Brain pericyte (primary cell): ENCODE data around the gene KCNIP3.
"Not testable (repeated sequence)": the region's sequence is repeated elsewhere in the genome, so short reads cannot be mapped to it uniquely, and the experiment has no call there.

ENCODE experiments used
- DNase-seq: peaks from one replicate; pipeline ENCODE4 v3.0.0-alpha.2; 2012; ENCODE audit warnings: low read depth, low spot score

The KCNIP3 gene

GRCh38 chr2:95382686-95383634 is 85.8 kb downstream of the KCNIP3 start:
- no peak for DNase-seq

DNA sequence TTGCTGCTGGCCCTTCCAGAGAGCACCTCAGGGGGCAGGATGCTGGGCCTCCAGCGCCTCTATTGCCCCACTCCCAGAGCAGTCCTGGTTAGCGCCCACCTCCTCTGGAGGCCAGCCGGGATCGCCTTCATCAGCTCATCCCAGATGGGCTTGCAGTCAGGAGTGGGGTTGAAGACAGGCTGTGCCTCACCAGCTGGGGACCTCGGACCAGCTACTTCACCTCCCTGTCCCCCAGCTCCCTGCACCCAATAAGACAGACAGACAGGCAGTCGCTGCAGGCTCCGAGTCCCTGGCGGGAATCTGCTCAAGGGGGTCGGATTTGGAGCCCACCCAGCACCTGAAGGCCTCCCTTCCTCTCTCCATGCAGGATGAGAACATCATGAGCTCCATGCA is 86.5 kb downstream of the KCNIP3 start:
- DNase-seq, result no peak

- DNase-seq, result no peak
Observed at GRCh38 chr2:95384854-95385569, 87.9 kb downstream of the KCNIP3 start.

- DNase-seq, result no peak
Observed at GRCh38 chr2:95385570-95385984, 88.4 kb downstream of the KCNIP3 start.

- no peak for DNase-seq
Observed at GRCh38 chr2:95386031-95386430, 88.9 kb downstream of the KCNIP3 start.

DNA sequence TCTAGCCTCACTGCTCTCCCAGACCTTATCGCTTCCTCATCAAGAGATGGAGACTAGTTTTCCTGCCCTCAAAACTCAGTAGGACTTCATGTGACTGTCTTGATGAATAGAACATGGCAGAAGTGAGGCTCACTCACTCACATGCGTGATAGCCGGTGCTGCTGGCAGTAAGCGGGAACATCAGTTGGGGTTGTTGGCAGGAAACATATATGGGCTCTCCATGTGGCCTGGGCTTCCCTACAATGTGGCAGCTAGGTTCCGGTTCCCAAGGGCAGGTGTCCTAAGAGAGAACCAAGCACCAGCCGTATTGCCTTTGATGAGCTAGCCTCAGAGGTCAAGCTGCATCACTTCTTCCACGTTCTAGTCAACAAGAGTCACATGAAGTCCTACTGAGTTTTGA is 90.2 kb downstream of the KCNIP3 start:
- no peak for DNase-seq

DNA sequence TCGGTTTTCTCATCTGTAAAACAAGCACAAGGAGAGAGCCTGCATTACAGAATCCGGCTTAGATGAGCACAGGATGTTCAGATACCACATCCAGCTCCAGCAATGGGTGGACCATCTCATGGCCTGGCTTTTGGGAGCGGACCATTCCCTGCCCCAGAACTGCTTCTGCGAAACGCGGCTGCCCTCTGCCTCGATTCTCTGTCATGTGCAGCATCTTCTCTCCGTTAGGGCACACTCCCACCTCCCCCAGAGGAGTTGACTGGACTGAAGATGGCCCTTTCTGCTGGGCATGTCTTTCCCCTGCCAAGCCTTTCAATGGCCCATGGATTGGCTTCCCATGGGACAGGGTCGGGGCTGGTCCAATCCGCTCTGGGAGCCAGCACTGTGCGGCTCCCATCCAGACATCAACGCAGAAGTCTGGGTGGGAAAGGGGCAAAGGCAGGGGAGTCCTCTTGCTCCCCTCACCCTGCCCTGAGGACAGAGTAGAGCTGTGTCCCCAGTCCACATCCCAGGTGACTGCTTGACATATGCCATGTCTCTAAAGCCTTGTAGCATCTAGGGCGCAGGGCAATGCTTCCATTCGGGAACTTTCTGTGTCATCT is 91.0 kb downstream of the KCNIP3 start:
- no peak for DNase-seq

GRCh38 chr2:95388856-95389244 is 91.7 kb downstream of the KCNIP3 start:
- no peak for DNase-seq

- DNase-seq, result no peak
Observed at GRCh38 chr2:95389245-95390119, 92.3 kb downstream of the KCNIP3 start.

DNA sequence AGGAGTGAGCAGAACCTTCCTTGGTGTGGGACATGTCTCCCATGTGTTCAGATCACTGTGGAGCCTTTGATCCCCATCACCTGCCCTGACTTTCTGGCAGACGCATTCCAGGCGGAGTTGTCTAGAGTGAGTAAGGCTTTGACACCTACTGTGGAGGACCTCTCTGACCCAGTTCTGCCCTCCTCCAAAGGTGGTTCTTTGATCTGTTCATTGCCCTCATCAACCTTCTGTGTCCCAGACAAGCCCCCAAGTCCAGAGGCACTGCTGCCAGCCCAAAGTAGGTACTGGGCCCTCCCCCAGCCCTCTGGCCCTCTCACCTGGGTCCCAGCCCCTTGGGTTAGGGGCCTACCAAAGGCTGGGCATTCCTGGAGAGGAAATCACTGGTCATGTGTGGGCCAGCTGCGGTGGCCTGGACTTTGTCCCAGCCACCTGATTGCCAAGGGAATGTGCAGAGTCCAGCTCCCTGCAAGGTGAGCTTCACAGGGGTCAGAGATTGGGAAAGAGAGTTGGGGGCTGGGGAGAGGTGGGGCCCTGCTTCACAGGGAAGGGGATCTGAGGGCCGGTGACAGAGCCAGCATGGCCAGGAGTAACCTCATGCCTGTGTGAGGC is 93.2 kb downstream of the KCNIP3 start:
- no peak for DNase-seq

- no peak for DNase-seq
Observed at GRCh38 chr2:95390881-95391321, 93.8 kb downstream of the KCNIP3 start.

GRCh38 chr2:95391641-95392310 is 94.6 kb downstream of the KCNIP3 start:
- DNase-seq, result no peak

DNA sequence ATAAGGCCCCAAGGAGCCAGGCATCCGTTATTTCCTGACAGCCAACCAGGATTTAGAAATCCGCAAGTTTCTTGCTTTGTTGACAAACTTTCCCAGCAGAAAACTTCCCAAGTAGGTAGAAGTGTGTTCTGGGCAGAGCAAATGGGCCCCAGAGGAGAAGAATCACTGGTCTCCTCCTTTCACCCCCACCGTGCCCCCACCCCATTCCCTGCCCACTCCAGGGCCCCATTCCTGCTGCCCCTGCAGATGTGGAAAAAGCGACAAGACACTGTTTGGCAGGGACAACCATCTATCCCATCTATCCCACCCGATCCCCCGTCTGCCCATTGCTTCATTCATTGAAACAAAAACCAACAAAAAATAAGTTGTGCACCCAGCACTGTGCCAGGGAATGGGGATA is 95.2 kb downstream of the KCNIP3 start:
- no peak for DNase-seq

DNA sequence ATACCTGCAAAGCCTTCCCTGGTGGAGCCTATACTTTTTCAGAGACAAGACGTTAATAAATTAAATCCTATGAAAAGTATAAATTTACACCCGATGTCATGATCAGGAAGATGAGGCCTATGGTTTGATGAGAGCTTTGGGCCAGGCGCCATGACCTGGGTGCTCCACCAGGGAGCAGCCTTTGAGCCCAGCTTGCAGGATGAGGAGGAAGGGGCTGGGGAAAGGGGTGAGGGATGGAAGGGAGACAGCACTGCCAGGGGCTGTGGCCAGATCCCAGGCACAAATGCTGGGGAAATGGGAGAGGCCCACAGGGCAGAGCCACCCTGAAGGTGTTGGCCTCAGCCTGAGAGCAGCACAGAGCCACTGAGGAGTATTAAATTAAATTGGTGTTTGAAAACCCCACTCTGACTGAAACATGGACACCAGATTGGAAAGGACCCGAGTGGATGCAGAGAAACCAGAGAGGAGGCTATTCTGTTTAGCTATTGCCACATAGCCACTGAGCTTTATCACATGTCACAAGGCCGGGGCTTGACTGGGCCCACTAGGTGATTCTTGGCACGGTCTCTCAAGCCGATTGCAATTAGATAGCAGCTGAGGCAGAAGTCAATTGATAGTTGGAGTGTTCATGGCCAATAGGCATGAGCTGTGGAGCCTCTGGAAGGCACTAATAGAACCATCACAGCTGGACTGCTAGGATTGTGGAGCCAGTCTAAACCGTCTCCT is 95.7 kb downstream of the KCNIP3 start:
- DNase-seq, result no peak

GRCh38 chr2:95393901-95394300 is 96.8 kb downstream of the KCNIP3 start:
- no peak for DNase-seq

DNA sequence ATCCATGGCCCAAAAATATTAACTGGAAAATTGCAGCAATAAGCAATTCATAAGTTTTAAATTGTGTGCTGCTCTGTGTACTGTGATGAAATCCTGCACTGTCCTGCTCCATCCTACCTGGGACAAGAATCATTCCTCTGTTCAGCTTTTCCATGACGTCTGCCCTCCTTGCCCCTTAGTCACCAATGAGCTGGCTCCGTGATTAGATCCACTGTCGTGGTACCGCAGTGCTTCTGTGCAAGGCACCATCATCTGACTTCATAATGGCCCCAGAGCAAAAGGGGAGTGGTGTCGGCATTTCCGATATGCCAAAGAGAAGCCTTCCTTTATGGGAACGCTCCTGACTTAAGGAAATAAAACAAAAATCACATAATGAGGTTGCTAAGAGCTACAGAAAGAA is 101.9 kb downstream of the KCNIP3 start:
- no peak for DNase-seq

- DNase-seq, result no peak
Observed at GRCh38 chr2:95401480-95401879, 104.3 kb downstream of the KCNIP3 start.

GRCh38 chr2:95402004-95402369 is 104.8 kb downstream of the KCNIP3 start:
- DNase-seq, result not testable (repeated sequence)

GRCh38 chr2:95402370-95403203 is 105.4 kb downstream of the KCNIP3 start, which contains the start of gene FAHD2A:
FAHD2A (plus strand) TSS chr2:95402708; CDS start chr2:95405559, 2,851 bp downstream.
- DNase-seq, result peak; percentile 52
